T-helper 2 cell treated with Interferon-gamma antibody and Interleukin-4, amounts not matched to agents 100 ng/mL and 5 ng/mL, for 36 hours (primary cell): ENCODE measurements around the gene FHL1. TPM values are rescaled to one million over a fixed set of nuclear protein-coding genes. Genes with fewer than 3 reads are reported as not detected.
"Not testable (repeated sequence)": the region's sequence is repeated elsewhere in the genome, so short reads cannot be mapped to it uniquely, and the experiment has no call there.

Experiments used
- intact Hi-C: fragments of 100-400 bp; cut with micrococcal nuclease; formaldehyde crosslinking; loops from one replicate; pipeline ENCODE4 v1.15.1; 2023
- total RNA-seq: library from RNA; stranded (reverse); gene quantifications from 2 replicates; pipeline ENCODE4 v1.2.3, GENCODE V29; 2022

The FHL1 gene
- total RNA-seq, 1 donor from 2014 or later, result 13.8 TPM

DNA sequence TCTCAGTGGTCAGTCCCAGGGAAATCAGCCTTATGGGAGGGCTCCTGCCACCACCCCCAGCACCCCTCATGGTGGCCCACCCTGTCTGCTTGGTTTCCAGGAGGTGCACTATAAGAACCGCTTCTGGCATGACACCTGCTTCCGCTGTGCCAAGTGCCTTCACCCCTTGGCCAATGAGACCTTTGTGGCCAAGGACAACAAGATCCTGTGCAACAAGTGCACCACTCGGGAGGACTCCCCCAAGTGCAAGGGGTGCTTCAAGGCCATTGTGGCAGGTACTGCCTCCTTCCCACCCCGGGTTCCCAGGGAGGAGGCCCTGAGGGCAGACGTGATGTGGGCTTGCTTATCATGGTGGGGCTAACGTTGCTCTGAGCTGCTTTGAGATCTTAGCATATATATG is 59.6 kb downstream of the FHL1 start:
- intact Hi-C loops, result loop anchor here (5.0 to 10.0 kb wide), 2 partner anchors 40 to 62 kb away; partner anchors contain the start of gene FHL1

DNA sequence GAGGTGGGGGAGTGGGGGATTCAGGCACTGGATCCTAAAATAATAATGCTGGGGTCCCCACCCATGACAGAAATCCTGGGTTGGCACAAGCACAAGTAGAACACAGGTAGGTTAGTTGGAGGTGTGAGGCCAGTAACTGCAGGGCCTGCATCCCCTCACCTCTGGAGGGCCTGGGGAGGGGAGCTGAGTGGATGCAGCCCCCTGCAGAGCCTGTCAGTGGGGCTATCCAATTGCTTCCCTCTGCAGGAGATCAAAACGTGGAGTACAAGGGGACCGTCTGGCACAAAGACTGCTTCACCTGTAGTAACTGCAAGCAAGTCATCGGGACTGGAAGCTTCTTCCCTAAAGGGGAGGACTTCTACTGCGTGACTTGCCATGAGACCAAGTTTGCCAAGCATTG is 60.2 kb downstream of the FHL1 start:
- intact Hi-C loops, result loop anchor here (5.0 to 10.0 kb wide), 2 partner anchors 40 to 63 kb away; partner anchors contain the start of gene FHL1

DNA sequence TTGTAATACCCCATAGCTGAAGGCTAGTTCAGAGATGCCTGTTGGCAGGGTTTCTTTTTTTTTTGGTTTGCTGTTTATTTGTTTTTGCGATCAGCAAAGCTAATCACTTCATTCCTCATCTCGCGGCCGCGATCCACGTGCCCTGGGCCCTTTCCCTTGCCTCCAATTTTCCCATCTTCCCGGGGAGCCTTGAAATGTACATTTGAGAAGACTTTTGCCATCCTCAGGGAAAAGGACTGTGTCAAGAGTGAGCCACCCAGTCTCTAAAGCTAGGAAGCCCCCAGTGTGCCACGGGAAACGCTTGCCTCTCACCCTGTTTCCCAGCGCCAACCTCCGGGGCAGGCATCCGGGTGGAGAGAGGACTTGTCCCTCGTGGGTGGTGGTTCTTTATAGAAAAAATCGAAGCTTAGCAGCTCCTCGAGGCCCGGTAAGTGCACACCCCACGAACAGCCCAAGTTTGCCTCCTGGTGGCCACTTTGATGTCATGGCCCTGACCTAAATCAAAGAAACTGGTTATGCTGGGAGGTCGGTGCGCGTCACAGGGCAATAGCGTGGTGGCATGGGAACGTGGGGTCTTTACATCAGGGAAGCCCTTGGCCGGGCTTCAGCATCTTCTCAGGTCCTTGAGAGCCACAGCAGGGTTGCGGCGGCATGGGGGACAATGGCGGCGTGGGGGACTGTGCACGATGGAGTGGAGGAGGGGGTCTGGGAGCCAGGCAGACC is 61.8 kb downstream of the FHL1 start:
- intact Hi-C loops, result loop anchor here (5.0 to 10.0 kb wide), 2 partner anchors 42 to 64 kb away; partner anchors contain the start of gene FHL1

DNA sequence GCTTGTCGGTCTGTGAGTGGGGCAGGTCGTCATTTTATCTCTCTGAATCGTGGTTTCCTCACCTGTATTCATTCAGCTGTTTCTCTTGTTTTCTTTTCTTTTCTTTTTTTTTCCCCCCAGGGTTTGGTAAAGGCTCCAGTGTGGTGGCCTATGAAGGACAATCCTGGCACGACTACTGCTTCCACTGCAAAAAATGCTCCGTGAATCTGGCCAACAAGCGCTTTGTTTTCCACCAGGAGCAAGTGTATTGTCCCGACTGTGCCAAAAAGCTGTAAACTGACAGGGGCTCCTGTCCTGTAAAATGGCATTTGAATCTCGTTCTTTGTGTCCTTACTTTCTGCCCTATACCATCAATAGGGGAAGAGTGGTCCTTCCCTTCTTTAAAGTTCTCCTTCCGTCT is 62.4 kb downstream of the FHL1 start:
- intact Hi-C loops, result loop anchor here (5.0 to 10.0 kb wide), 2 partner anchors 42 to 65 kb away; partner anchors contain the start of gene FHL1

- intact Hi-C loops, result no loop called here
Observed at GRCh38 chrX:136210243-136210642, 62.9 kb downstream of the FHL1 start.

GRCh38 chrX:136210806-136211205 is 63.5 kb downstream of the FHL1 start:
- intact Hi-C loops, result no loop called here

- intact Hi-C loops, result no loop called here
Observed at GRCh38 chrX:136211766-136212556, 64.6 kb downstream of the FHL1 start.

DNA sequence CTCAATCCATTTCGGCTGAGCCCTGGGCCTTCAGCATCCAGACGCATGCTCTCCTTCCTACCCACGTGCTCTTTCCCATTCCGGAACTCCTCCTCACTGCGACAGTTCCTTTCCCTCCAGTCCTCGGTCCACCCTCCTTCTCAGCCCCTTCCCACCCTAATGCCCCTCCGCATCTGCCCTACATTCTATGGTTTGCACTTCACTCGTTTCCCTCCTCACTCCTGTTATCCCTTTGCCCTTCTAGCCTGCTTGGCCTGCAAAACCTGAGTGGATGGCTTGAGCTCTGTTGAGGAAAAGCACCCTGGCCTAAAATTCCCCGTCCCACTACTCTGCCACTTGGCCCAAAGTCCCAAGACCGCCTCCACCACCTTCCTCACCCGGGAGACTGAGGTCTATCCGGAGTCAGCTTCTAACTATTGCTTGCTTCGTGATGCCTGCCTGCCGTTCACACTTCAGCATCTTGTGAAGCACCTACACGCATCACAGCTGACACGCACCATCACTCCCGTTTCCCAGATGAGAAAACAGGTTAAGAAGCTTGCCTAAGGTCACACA is 65.3 kb downstream of the FHL1 start:
- intact Hi-C loops, result no loop called here

DNA sequence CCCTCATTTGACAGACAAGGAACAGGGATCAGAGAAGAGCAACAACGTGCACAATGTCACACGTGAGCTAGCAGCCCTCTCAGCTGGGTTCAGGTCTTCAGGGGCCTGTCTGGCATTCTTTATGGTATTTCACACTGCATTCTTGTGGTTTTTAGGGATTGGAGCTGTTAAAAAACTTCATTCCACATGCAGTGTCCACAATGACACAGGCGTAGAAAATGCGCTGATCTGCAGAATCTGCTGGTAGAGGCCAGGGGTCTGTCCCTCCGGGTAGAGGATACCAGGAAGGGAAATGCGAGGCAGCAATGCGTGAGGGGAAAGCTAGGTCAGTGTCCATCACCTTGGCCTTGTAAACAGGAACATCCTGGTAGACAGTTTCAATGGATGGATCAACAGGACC is 67.2 kb downstream of the FHL1 start:
- intact Hi-C loops, result no loop called here

- intact Hi-C loops, result no loop called here
Observed at GRCh38 chrX:136215559-136215958, 68.2 kb downstream of the FHL1 start.

DNA sequence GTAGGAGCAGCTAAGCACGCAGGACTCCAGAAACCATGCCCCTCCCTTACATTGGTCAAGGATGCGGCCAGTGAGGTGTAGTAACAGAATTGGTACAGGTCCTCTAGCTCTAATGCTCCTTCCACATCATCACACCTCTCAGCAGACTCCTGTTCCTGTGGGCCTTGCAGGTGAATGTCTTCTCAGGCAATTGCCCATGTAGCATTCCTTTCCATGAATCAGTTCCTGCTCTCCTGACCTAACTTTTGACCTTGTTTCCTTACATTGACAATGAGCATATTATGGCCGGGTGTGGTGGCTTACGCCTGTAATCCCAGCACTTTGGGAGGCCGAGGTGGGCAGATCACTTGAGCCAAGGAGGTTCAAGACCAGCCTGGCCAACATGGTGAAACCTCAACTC is 72.6 kb downstream of the FHL1 start:
- intact Hi-C loops, result no loop called here

DNA sequence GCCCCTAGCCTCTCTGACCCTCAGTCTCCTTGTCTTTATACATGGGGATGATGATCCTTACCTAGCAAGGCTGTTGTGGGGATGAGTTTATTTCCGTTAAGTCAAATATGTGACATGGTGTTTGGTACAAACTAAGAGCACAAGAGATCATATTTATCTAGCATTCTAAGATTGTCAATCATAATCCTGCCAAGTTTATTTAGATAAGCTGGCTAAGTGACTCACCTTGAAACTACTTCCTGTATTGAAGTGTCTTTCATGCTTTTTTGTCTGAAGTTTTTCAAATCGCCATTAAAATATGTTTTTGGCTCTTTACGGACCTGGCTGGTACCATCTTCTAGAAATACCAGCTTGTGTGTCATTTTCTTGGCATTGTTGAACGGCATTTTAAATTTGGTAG is 73.2 kb downstream of the FHL1 start:
- intact Hi-C loops, result no loop called here

- intact Hi-C loops, result no loop called here
Observed at GRCh38 chrX:136220951-136221350, 73.6 kb downstream of the FHL1 start.

GRCh38 chrX:136221851-136222513 is 74.6 kb downstream of the FHL1 start:
- intact Hi-C loops, result no loop called here

GRCh38 chrX:136227074-136227473 is 79.7 kb downstream of the FHL1 start:
- intact Hi-C loops, result no loop called here

- intact Hi-C loops, result no loop called here
Observed at GRCh38 chrX:136227948-136228838, 80.9 kb downstream of the FHL1 start.

- intact Hi-C loops, result no loop called here
Observed at GRCh38 chrX:136228839-136229207, 81.5 kb downstream of the FHL1 start.

DNA sequence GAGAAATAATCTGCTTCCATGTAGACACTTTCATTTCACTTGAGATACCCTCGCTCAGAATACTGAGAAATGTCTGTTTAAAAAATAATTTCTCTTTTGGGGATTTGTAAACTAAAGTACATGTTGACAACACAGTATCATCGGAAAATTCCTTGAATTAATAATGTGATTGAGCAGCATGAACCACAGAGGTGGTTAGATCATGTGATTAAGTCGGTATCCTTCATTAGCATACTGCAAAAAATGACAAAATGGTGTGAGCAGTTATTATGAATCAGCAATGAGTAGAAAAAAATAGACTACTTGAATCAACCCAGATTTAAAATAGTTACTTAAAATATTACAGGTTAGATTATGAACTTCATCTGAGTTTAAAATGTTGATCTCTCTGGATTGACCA is 89.7 kb downstream of the FHL1 start:
- intact Hi-C loops, result no loop called here

DNA sequence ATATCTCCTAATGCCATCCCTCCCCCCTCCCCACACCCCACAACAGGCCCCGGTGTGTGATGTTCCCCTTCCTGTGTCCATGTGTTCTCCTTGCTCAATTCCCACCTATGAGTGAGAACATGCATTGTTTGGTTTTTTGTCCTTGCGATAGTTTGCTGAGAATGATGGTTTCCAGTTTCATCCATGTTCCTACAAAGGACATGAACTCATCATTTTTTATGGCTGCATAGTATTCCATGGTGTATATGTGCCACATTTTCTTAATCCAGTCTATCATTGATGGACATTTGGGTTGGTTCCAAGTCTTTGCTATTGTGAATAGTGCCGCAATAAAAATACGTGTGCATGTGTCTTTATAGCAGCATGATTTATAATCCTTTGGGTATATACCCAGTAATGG is 90.5 kb downstream of the FHL1 start:
- intact Hi-C loops, result not testable (repeated sequence)

DNA sequence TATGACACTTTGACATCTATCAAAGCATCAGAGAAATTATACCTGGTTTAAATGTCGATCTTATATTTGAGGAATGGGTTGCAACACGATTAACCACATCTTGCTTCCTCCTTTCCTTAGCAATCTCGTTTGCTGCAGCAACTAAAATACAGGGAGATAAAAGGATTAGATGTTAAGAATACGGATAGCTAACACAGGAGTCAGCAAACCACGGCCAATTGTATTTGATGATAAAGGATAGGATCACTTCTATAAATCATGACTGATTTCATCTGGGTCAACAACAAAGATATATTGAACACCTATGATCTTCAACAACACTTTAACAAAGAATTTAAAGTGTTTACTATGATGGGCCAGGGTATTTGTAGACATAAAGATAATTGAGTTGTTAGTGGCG is 98.9 kb downstream of the FHL1 start:
- intact Hi-C loops, result no loop called here
